Stimulated activated CD4-positive, alpha-beta T cell treated with anti-CD3 and anti-CD28 coated beads, Interleukin-2, amount 100 ng/mL, for 4 hours (primary cell): ENCODE data around the gene LCOR.
"Not testable (repeated sequence)": the region's sequence is repeated elsewhere in the genome, so short reads cannot be mapped to it uniquely, and the experiment has no call there.

Source experiments
- DNase-seq: peaks from one replicate; pipeline ENCODE4 v3.0.0-alpha.2; 2020; ENCODE audit warnings: low read depth

The LCOR gene

GRCh38 chr10:97033841-97034240, 201.7 kb downstream of the LCOR start:
- not testable (repeated sequence) for DNase-seq

DNA sequence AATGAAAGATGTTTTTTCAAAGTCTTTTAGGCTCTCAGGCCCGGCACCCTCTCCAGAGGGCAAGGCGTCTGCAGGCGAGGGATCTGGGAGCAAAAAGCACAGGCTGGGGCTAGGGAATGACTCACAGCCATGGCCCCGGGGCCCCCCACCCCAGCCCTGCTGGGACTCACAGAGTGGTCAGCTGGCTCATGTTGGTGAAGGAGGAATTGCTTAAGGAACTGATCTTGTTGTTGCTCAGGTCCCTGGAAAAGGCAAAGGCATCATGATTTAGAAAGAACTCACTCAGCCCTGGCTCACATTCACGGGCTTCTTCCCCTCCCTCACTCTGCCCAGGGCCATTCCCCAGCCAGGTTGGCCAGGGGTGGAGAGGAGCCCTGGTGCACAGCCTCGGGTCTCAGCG, 202.2 kb downstream of the LCOR start:
- DNase-seq, result no peak

DNA sequence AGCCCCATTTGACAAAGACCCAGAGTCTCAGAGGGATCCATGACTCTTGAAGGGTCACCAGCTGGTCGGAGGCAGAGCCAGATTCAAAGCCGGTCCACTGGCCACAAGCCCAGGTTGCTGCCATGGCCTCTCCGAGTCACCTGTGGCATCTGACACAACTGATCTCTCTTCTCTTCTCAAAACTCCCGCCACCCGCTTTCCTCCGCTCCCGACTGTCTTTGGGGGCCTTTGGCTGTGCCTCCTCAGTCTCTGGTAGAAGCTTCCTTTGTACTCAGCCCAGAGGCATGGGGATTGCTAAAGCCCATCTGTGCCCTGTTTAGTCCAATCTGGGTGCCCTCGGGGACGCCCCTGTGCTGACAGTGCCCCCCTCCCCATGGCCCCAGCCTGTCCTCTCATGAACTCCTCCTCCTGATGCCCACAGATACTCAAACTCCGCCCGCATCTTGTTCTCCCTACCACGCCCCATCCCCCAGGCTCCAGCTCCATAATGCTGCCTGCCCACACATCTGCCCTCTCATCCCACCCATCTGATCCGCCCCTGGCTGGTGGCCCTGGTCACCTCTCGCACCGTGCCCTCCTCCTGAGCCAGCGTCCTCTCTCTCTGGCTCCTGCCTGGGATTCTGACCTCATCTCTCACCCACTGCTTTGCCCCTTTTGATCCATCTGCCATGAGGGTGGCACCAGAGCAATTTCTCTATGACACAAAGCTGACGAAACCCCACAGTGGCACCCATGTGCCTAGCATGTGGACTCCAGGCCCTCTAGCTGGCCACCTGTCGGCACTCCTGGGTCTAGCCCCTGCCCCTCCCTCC, 203.1 kb downstream of the LCOR start:
- no peak for DNase-seq

GRCh38 chr10:97037365-97038361, 205.6 kb downstream of the LCOR start:
- DNase-seq, result peak; percentile 64

DNA sequence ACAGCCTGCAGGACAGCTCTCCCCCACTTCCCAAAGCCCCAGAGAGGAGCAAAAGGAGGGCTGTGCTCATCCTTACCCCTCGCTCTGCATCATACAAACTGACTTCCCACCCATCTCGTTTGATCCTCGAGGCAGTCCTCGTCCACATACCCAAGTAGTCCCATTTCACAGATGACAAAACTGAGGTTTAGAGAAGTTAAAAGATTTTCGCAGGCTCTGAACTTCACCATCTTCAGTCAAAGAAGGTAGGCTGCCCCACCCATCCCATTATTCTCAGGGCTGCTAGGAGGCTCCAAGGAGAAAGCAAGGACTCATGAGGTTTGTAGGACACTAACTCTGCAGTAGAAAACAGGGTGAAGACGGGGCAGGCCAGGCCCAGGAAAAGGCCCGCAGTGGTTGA, 206.6 kb downstream of the LCOR start:
- no peak for DNase-seq

DNA sequence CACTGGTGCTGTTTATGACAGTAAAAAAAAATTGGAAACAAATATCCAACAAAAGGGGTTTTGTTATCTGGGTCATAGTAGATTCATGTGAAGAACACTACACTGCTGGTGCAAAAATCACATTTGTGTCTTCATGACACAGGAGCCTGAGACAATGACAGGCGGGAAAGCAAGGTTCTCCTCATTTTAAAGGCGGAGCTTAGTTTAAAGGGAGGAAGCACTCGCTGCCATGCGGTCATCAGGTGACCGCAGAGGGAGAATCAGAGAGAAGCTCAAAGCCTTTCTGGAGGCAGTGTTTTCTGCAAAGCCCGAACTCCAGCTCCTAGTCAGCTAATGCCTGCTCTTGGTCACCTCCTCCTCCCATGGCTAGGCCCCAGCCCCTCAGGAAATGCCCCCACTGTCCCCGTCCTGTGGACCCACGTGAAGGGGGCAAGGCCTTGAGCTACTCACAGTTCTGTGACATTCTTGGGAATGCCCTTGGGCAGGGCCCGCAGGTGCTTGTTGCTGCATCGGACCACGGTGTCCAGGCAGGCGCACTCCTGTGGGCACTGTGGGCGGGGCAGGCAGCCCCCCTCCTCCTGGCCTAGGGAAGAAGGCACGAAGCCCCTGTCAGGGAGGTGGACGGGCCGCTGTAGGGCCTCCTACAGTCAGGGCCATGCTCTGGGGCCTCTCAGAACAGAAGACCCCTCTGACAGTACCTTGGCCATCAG, 207.6 kb downstream of the LCOR start:
- no peak for DNase-seq

GRCh38 chr10:97040248-97040584, 208.1 kb downstream of the LCOR start:
- no peak for DNase-seq

DNA sequence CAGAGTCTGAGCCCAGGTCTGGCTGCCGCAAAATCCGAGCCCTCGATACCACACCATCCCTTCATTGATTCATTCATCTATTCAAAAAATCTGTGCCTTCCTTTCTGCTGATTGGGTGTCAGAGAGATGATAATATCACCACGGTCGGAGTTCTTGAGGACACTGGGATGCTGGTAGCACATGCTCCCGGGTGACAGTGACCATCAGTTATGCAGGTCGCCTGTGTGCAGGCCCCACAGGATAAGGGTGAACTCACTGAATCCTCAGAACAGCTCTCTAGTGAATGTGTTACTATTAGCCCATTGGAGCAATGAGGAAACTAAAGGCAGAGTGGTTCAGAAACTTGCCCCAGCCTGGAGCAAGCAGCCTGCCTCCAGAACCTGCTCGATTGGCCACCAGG, 208.6 kb downstream of the LCOR start:
- DNase-seq, result no peak

DNA sequence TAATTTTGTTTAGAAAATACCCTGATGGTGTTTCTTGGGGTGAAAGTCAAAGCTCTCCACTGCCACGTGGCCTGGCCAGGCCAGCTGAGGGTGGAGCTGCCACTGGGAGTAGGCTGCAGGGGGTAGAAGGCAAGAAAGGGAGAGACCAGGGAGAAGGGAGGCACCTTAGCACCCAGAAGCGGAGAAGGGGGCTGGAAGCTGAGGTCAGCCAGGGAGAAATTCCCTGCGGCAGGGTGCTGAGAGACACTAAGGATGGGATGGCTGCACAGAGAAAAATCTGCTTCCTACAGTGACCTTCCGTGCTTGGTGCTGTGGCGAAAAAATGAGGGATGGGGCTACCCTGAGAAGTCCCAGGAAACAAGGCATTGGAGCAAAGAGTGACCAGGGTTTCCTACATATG, 210.0 kb downstream of the LCOR start:
- DNase-seq, result no peak

DNA sequence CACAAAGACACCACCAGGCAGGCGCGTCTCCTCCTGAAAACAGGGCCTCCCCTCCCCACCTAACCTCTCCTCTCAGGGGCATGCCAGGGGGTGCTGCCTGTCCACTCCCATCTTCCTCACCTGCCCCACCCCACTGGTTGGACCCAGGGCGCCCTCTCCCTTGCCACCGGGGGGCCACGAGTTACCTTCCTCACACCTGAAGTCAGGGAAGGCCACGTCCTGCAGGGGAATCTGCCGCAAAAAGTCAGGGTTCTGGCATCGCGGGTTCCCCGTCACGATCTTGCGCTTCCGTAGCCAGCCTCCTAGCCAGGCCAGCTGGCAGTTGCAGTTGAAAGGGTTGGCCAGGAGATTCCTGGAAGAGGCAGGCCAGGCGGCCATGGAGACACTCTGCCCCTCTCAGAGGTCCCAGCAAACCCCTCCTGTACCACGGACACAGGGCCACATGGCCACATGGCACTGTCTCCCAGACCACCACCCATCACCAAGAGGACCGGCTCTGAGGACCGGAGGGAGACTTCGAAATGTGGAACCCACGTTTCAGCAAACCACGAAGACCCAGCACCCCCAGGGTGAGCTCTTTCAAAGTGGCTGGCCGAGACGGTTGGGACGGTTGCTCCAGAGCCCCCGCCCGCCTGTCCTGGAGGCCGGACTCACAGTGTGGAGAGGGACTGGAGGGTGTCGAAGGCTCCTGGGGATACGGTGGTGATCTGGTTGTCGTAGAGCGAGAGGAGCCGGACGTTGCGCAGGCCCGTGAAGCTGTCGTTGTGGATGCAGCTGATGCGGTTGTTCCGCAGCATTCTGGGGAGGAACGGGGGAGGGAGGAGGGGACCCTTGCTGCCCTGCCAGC, 210.8 kb downstream of the LCOR start:
- DNase-seq, result no peak

- DNase-seq, result no peak
Measured at GRCh38 chr10:97043563-97043855, 211.4 kb downstream of the LCOR start.
